NCI-H1436 treated with DMSO at 0.1 percent for 48 hours (cell line): ENCODE results near the gene ZNF641.
"Not testable (repeated sequence)": the region's sequence is repeated elsewhere in the genome, so short reads cannot be mapped to it uniquely, and the experiment has no call there.

Experiments
- DNase-seq: peaks from one replicate; lab custom pipeline; 2025; lab: John Stamatoyannopoulos, UW

The ZNF641 gene

GRCh38 chr12:48334808-48335207, 15.9 kb downstream of the ZNF641 start:
- no peak for DNase-seq

DNA sequence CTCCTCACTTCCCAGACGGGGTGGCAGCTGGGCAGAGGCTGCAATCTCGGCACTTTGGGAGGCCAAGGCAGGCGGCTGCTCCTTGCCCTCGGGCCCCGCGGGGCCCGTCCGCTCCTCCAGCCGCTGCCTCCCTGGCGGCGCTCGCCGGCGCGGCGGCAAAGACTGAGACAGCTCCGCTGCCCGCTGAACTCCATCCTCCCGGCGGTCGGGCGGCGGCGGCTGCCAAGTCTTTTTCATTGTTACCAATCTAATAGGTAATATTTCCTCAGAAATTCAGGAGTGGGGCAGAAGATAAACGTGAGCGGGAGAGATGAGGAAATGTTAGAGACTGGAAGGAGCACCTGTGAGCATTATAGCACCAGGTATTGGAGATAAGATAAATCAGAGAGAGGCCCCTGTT, 17.0 kb downstream of the ZNF641 start:
- not testable (repeated sequence) for DNase-seq

DNA sequence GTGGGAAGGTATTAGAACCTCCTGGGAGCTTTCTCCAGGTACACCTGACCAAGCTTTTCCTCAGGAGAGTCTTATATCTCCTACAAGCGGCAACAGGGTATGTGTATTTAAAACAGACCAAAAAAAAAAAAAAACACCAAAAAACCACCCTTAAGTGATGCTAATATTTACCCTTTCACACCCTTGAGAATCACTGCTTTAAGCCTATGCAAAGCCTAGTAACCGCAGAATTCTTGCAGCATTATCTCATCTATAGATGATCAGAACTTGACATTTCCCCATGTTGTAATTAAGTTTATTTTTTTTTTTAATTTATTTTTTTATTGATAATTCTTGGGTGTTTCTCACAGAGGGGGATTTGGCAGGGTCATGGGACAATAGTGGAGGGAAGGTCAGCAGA, 19.3 kb downstream of the ZNF641 start:
- no peak for DNase-seq

- no peak for DNase-seq
These were observed 21.4 kb downstream of the ZNF641 start for GRCh38 chr12:48329199-48329939.

GRCh38 chr12:48316491-48316890, 34.2 kb downstream of the ZNF641 start:
- DNase-seq = no peak

DNA sequence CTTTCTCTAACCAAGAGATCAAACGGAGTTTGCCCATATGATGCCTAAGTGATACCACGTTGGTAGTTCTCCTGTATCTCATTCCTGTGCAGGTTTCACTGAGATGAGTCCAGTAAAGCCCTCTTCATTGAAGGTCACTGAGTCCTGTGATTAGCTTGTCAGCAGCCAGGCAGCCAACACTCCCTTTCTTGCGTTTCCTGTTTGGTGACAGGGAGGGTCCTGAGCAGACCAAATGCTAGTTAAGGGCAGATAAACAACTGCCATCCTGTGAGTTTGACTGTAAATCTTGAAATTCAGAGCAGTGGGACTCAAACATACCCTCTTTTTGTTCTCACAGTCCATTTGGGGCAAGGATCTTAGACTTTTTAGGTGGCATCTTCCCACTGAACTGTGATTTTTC, 39.4 kb downstream of the ZNF641 start:
- DNase-seq = no peak

DNA sequence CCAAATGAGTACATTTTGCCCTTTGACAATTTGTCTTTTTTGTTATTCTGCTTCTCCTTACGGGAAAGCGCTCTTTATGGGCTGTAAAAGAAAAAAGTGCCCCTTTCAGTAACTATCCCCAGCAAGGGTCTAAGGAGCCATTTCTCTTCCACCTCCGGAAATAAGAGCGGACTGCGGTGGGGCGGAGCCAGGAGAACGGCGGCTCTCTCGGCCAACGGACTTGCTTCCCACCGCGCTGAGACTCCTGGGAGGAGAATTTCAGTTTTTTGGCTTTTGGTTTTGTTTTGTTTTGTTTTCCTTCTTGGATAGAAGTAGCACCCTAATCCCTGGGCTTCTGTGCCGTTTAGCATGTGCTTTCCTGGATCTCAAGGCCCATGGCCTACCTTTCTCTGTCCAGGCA, 43.5 kb downstream of the ZNF641 start:
- DNase-seq = no peak

DNA sequence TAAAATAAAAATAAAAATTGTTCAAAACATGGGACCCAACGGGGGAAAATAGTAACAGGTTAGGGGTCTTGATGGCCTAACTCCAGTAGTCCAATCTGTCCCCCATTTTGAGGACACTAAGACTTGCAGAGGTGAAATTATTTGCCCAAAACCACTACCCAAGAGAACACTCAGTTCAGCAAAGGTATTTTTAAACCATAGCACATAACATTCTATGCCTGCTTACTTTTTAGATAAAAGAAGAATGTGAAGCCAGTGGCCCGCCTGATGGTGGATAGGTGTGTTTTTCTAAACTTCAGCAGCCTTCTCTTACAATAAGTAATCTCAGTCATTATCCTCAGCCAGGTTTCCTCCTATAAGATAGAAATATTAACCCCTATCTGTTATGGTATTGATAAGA, 45.5 kb downstream of the ZNF641 start:
- DNase-seq = no peak

- no peak for DNase-seq
These were observed 48.4 kb downstream of the ZNF641 start for GRCh38 chr12:48302161-48302911.

DNA sequence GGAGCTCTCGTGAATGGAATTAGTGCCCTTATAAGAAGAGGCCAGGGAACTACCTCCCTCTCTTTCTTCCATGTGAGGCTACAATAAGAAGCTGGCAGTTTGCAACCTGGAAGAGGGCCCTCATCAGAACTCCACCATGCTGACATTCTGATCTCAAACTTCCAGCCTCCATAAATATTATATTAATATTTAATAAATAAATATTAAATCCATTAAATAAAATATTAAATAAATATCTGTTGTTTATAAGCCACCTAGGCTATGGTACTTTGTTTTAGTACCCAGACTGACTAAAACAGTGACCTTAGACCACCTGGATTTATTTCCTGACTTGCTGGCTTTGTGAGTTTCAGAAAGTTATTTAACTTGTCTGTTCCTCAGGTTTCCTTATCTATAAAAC, 49.9 kb downstream of the ZNF641 start:
- no peak for DNase-seq

DNA sequence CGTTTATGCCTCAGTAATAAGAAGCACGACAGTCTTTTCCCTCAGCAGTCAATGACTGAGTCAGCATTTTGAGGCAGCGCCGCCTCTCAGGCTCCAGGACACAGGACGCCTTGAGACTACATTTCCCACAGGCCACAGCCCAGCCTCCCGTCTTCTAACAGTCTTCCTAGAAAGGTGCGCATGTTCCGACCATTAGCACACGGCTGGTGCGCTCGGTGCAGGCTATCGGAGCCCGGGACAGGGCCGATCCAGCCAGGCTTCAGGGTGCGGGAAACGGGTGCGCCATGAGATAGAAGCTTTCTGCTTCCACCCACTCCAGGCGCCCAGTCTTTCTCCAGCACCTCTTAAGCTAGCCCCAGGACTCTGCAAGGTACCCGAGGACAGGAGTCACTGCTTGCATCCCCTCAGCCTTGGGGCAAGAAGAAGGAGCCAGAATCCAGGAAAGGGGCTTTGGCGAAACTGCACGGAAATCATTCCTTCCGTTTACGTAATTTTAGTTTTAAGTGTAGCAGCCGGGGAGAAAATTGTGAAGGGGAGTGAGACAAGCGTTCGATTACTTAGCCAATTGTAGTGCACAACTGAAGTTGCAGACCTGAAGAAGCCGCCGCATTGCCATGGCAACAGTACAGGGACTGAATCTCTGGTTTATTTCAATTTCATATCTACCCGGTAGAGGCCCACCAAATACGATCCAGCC, 54.0 kb downstream of the ZNF641 start:
- DNase-seq = no peak

DNA sequence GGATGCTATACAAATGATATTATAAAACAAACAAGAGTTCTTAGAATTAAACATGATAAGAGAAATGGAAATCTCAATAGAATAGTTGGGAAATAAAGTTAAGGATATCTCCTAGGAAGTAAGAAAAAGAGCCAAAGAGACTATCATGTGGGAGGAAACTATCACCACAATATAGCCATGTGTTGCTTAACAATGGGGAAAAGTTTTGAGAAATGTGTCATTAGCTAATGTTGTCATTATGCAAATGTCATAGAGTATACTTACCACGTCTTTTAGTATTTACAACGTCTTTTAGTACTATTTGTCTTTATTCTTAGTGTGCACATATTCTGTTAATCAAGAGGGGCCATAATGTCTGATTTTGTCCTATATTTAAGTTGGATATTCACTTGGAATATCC, 58.7 kb downstream of the ZNF641 start:
- no peak for DNase-seq

DNA sequence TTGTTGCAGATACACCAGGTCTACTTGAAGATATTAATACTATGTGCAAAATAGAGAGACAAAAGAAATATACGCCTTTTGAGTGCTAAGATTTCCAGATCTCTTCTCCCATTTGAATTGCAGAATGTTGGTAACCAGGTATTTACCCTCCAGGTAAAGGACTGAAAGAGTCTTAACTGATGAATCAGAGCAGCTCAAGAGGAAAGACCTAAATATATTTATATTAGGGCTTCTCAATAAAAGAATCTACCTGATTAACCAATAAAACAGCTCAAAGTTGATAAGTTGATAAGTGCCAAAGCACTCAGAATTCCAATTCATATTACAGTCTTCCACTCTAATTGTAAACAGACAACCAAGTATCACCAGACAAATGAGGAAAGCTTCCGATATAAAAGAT, 59.2 kb downstream of the ZNF641 start:
- DNase-seq = no peak

GRCh38 chr12:48288387-48289268, 62.1 kb downstream of the ZNF641 start:
- DNase-seq = no peak
